Thyroid gland (tissue), 4 donors: Measurements from ENCODE around the gene ATF3. TPM values are rescaled to one million over a fixed set of nuclear protein-coding genes. Genes with fewer than 3 reads are reported as not detected.

ENCODE experiments used
- DNase-seq, 2 donors: peaks; one replicate each; pipeline ENCODE4 v3.0.0-alpha.2; 2019
- H3K27ac ChIP-seq, 3 donors: fragments of 200-600 bp; sonication (generic); 1 replicate in 2 of 3; 2 replicates in 1 of 3; pipeline ENCODE4 v1.5.1; 2016 to 2019; ENCODE audit warnings: mild to moderate bottlenecking in 1 of 3, moderate library complexity in 1 of 3
- H3K27me3 ChIP-seq: fragments of 200-600 bp; sonication (generic); one replicate; pipeline ENCODE4 v1.5.1; 2019
- H3K36me3 ChIP-seq, 2 donors: fragments of 200-600 bp; sonication (generic); one replicate each; pipeline ENCODE4 v1.5.1; 2016 to 2019
- H3K4me1 ChIP-seq, 2 donors: fragments of 200-600 bp; sonication (generic); one replicate each; pipeline ENCODE4 v1.5.1; 2017 to 2019
- H3K4me3 ChIP-seq, 3 donors: fragments of 200-600 bp; sonication (generic); replicated peaks in 1 of 3; 1 replicate in 2 of 3; 2 replicates in 1 of 3; pipeline ENCODE4 v1.5.1; 2016; ENCODE audit warnings: mild to moderate bottlenecking in 1 of 3
- H3K9me3 ChIP-seq: fragments of 200-600 bp; sonication (generic); one replicate; pipeline ENCODE4 v1.5.1; 2017
- POLR2A ChIP-seq, 2 donors: fragments of 450-650 bp; IDR thresholded peaks; one replicate each; pipeline ENCODE4 v1.6.1; 2017; ENCODE audit warnings: antibody characterized with exemption in 2 of 2, mild to moderate bottlenecking in 2 of 2, moderate library complexity in 1 of 2
- WGBS, 2 donors: methylation state at CpG; one replicate each; pipeline ENCODE4 v1.1.5; 2017; 5-methylcytosine and 5-hydroxymethylcytosine counted together
- intact Hi-C: fragments of 100-400 bp; cut with DNase I; formaldehyde crosslinking; loops from one replicate; pipeline ENCODE4 v1.15.1; 2023
- total RNA-seq, 4 donors: library from RNA; depleted of rRNA; stranded (reverse); fragments of >200 nt; gene quantifications; one replicate each; pipeline ENCODE4 v1.2.3, GENCODE V29; 2016
- TF ChIP-seq, protein P1 (sequence below), 6 experiments: fragments of 200-600 bp in 3 of 6; fragments of 450-650 bp in 3 of 6; sonication (generic) in 3 of 6; IDR thresholded peaks; one replicate each; pipeline ENCODE4 v1.5.1; 2016 to 2019; ENCODE audit warnings: antibody characterized with exemption in 6 of 6, mild to moderate bottlenecking in 2 of 6, inconsistent platforms in 1 of 6, moderate library complexity in 1 of 6

The ATF3 gene
- total RNA-seq, 4 donors from 2014 or later: 9.2 to 21.2 (median 14.7) TPM

DNA sequence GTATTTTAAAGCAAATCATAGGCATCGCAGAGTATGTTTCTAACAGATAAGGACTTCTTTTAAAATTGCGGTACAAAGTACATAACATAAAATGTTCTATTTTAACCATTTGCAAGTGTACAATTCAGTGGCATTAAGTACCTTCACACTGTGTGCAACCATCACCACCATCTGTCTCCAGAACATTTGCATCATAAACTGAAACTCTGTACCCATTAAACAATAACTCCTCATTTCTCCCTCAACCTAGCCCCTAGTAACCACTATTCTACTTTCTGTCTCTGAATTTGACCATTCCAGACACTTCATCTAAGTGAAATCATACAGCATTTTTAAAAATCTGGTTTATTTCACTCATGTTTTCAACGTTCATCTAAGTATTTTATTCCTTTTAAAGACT, 16.6 kb upstream of the ATF3 start:
- Histone ChIP-seq H3K9me3 (no peaks in the 10 kb centered on the region), H3K4me1 (peaks cover 7 to 8% of the 10 kb centered on the region in 2 donors), H3K36me3 (no peaks in the 10 kb centered on the region), H3K27me3 (no peaks in the 10 kb centered on the region), H3K4me3 (no peak overlapping the region), H3K27ac (no peak overlapping the region)
- TF ChIP-seq POLR2A (IDR thresholded peaks at IDR 0.05): no peak
- TF ChIP-seq, protein P1, sequence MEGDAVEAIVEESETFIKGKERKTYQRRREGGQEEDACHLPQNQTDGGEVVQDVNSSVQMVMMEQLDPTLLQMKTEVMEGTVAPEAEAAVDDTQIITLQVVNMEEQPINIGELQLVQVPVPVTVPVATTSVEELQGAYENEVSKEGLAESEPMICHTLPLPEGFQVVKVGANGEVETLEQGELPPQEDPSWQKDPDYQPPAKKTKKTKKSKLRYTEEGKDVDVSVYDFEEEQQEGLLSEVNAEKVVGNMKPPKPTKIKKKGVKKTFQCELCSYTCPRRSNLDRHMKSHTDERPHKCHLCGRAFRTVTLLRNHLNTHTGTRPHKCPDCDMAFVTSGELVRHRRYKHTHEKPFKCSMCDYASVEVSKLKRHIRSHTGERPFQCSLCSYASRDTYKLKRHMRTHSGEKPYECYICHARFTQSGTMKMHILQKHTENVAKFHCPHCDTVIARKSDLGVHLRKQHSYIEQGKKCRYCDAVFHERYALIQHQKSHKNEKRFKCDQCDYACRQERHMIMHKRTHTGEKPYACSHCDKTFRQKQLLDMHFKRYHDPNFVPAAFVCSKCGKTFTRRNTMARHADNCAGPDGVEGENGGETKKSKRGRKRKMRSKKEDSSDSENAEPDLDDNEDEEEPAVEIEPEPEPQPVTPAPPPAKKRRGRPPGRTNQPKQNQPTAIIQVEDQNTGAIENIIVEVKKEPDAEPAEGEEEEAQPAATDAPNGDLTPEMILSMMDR (IDR thresholded peaks at IDR 0.05): no peak
- 78 to 83% methylated on average over 3 of the region's 3 CpGs for WGBS, 2 donors
- intact Hi-C loops: no loop called here
- no peak for DNase-seq

DNA sequence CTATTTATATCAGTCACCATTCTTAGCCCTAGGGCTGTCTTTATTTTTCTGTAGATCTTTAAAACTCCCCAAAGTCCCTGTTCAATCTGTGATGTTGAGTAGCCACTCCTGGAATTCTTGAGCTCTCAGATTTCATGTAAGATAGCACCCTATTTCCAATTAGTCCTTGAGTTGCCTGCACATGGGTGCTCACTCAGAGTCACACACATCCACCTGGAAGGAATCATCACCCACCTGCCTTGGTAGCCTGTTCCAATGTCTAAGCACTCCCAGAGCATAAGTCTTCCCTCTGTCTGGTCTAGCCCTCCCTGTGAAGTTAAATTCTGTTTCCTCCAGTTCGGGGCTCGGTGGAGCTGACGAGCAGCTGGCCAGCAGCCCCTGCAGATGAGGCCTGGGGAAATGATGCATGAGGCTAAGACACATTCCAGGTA, 14.7 kb upstream of the ATF3 start:
- H3K36me3 ChIP-seq: no peaks in the 10 kb centered on the region
- no peak overlapping the region for H3K4me3 ChIP-seq
- 67 to 70% methylated on average over 3 of the region's 3 CpGs for WGBS, 2 donors
- no peak overlapping the region for H3K27ac ChIP-seq
- H3K4me1 ChIP-seq: peaks cover 7 to 8% of the 10 kb centered on the region in 2 donors
- H3K27me3 ChIP-seq: no peaks in the 10 kb centered on the region
- no peak for DNase-seq
- TF ChIP-seq, protein P1 (IDR thresholded peaks at IDR 0.05): no peak
- TF ChIP-seq POLR2A (IDR thresholded peaks at IDR 0.05): no peak
- no peaks in the 10 kb centered on the region for H3K9me3 ChIP-seq
- intact Hi-C loops: no loop called here

DNA sequence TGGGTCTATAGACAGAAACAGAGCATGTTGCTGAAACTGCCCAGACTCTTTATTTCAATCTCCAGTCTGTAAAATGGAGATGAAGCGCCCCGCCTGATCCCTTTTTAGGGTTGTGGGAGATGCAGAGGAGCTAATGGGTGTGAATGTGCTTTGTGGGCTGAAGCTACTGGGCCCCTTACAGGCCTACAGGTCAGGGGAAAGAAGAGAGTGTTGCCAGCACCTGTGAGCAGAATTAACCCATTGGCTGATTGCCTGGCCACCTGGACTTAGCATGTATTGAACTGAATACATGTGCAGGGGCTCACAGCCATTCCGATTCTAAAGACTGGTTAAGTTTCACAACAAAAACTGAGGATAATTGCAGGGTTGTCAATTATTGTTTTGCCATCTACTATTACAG, 13.9 kb upstream of the ATF3 start:
- no peaks in the 10 kb centered on the region for H3K27me3 ChIP-seq
- H3K4me3 ChIP-seq: no peak overlapping the region
- H3K27ac ChIP-seq: no peak overlapping the region
- WGBS, 2 donors: 94 to 96% methylated on average over 3 of the region's 3 CpGs
- no peaks in the 10 kb centered on the region for H3K36me3 ChIP-seq
- intact Hi-C loops: no loop called here
- H3K9me3 ChIP-seq: no peaks in the 10 kb centered on the region
- H3K4me1 ChIP-seq: peaks cover 7 to 8% of the 10 kb centered on the region in 2 donors
- TF ChIP-seq POLR2A (IDR thresholded peaks at IDR 0.05): no peak
- TF ChIP-seq, protein P1 (IDR thresholded peaks at IDR 0.05): no peak
- no peak for DNase-seq

DNA sequence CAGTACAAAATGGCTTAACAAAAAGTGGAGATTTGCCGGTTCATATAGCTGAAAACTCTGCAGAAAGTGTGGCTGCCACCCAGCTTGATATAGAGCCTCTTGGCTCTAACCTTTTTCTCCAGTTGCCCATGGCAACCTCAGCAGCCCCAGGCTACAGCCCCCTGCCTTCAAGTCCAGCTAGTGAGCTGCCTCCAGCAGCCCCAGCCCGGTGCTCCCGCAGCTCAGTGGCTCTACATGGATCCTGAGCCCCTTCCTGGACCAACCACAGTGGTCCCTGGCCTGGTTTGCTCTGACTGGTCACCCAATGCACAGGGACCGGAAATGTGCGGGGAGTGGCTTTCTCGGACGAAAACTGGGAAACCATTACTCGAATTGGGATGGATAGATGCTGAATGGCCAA, 13.3 kb upstream of the ATF3 start:
- Histone ChIP-seq H3K27ac (no peak overlapping the region), H3K9me3 (no peaks in the 10 kb centered on the region), H3K4me1 (peaks cover 7 to 8% of the 10 kb centered on the region in 2 donors), H3K4me3 (no peak overlapping the region), H3K27me3 (no peaks in the 10 kb centered on the region), H3K36me3 (no peaks in the 10 kb centered on the region)
- 94 to 96% methylated on average over 8 of the region's 8 CpGs for WGBS, 2 donors
- TF ChIP-seq, protein P1 (IDR thresholded peaks at IDR 0.05): no peak
- no peak for TF ChIP-seq POLR2A (IDR thresholded peaks at IDR 0.05)
- intact Hi-C loops: no loop called here
- no peak for DNase-seq

DNA sequence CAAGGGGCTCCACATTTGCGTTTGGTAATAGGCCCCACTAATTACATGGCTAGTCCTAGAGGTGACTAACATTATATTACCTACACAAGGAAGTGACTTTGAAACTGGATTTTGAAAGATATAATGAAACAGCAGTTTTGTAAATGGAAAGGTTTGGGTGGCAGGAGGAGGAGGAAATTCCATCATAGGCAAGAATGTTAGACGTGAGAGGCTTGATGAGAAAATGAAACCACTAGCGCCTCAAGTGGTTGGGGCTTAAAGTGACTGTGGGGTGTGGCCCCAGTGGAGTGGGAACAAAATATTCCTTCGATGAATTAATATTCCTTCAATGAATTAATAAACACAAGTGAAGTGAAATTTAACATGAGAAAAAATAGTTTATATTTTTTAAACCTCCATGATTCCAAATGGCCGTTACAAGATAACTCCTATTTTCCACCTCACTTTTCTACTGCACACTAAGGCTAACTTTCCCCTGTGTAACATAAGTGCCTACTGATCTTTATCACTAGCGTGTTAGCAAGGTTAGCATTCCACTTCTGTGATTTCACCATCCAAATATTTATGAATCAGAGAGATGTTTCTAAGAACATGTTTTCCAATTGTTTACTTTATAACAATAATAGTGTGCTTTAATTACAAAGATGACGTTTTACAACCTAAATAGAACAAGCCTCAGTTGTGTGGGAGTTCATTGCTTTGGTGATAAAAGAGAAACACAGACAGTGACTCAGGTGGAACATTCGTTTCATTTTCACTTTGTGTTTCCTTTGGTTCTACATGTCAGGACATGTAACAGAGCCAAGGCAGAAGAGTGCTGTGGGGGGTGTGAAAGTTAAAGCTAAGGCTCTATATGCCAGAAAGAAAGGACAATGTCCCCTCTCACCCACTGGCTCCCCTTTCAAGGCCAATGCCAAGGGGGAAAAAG, 12.5 kb upstream of the ATF3 start:
- TF ChIP-seq, protein P1 (IDR thresholded peaks at IDR 0.05): peak in 4 of 6 experiments; percentile 23 to 48 (median 35)
- TF ChIP-seq POLR2A (IDR thresholded peaks at IDR 0.05): no peak
- 33 to 37% methylated on average over 8 of the region's 8 CpGs for WGBS, 2 donors
- peak; percentile 34 to 50 for DNase-seq
- Histone ChIP-seq H3K9me3 (no peaks in the 10 kb centered on the region), H3K4me3 (no peak overlapping the region), H3K27me3 (no peaks in the 10 kb centered on the region), H3K27ac (peak overlapping the region; percentile 16 to 33 (median 25)), H3K36me3 (no peaks in the 10 kb centered on the region), H3K4me1 (peaks cover 7 to 8% of the 10 kb centered on the region in 2 donors)
- intact Hi-C loops: no loop called here
